ENCODE results near the gene AK3.
A peak's percentile ranks its signal among the peaks of the same experiment; 100 is the strongest.

The AK3 gene

DNA sequence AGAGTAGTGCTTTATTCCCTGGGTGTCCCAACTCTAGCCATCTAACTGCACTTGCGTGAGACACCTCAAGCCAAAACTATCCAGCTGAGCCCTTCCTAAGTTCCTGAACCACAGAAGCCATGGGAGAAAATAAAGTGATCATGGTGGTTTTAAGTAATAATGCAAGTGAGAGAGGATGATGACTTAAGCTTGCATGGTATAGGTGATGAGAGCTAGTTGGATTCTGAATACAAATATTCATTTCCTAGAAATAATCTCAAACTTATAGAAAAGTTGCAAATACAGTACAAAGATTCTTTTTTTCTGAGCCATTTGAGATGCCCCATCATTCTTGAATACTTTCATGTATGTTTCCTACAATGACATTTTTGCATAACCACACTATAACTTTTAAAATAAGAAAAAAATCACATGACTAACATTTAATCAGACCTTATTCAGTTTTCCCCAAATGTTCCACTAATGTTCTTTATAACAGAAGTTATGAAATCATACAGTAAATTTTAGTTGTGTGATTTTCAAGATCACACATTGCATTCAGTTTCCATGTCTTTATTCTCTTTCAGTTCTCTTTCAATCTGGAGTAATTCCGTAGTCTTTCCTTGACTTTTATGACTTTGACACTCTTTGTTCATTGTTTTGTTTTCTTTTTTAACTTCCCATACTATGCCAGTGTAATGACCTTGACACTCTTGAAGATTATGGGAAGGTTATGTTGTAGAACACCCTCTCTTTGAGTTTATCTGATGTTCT, 5.5 kb upstream of the AK3 start:
- no peak for DNase-seq

DNA sequence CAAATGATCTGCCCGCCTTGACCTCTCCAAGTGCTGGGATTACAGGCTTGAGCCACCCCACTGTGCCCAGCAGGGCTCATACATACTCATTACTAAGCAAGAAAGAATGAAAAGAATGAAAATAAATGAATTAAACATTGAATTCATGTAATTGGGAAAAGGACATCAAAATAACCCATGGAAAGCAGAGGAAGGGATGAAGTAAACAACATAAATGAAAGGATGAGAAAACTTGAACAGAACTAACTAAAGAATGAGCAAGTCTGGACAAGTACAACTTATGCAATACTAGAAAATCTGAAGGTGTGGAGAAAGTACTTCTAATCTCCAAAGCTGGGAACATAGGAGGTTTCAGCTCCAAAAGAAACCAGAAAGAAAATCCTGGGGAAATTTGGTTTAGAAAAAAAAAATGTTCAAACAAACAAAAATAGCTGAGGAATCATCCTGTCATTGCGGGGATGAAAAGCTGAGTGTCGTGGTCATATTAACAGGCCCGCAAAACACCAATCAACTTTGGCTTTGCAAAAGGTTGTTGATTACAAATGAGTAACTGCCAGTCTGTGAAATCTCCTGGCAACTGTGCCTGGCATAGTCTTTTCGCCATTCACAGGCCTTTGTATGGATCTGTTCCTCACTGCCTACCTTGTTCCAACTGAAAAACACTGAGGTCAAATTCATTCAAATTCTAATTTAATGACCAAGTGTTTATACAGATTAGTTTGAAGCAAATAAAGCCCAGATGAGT, 2.3 kb upstream of the AK3 start:
- DNase-seq, result peak; percentile 37

DNA sequence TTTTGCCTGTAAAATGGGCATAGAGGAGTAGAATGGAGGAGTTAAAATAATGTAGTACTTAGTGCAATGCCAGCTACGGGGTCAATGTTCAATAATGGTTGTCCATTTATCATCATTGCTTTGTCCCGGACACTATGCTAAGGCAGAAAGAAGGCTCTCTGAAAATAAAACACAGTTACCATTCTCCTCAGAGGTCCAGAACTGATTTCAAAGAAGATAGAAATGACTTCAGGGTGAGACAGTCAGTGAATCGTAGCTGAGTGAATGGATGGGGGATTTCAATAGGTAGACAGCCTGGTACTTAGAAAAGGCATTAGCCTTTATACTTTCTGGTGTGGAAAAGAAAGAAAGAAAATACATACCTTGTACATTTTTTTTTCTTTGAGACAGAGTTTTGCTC, 1.2 kb upstream of the AK3 start:
- DNase-seq, result peak; percentile 9

DNA sequence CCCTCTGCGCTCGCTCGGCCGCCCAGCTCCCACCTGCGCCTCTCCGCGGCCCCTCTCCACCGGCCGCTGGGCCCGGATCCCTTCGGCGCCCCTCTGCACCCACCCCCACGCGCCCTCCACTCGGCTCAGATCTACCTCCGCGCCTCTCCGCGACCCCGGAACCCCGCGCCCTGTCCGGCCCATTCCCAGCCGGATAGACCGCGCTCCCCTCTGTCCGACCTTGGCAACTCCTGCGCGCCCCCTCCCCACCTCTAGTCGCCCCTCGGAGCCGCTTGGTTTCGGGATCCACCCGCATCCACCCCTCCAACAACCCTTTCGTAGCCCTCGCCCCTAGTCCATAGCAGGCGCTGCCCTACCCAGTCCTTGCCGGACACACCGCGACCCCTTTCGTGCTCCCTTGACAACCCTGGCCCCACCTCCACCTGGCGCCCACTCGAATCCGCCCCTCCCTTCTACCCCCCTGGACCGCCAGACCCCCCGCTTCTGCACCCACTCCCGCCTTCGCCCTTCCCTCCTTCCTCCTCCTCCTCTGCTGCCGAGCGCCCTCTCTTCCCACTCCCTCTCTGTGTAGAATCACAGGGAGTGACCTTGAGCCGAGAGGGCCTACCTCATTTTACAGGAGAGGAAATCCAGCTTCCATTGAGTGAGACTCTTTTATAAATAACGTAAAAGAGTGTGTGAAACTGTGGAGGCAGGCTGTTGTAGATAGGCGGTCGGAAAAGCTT, 525 bp upstream of the AK3 start:
- peak; percentile 15 for DNase-seq

DNA sequence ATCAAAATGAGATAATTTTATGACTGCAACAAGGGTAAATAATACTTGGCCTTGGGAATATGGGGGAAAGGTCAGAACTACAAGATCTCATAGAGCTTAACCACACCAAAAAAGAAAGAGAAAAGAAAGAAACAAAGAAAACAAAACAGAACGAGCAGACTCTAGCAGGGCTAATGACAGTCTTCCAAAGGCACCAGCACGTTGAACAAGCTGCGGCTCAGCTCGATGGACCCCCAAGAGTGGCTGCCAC, 689 bp downstream of the AK3 start:
- DNase-seq, result no peak

DNA sequence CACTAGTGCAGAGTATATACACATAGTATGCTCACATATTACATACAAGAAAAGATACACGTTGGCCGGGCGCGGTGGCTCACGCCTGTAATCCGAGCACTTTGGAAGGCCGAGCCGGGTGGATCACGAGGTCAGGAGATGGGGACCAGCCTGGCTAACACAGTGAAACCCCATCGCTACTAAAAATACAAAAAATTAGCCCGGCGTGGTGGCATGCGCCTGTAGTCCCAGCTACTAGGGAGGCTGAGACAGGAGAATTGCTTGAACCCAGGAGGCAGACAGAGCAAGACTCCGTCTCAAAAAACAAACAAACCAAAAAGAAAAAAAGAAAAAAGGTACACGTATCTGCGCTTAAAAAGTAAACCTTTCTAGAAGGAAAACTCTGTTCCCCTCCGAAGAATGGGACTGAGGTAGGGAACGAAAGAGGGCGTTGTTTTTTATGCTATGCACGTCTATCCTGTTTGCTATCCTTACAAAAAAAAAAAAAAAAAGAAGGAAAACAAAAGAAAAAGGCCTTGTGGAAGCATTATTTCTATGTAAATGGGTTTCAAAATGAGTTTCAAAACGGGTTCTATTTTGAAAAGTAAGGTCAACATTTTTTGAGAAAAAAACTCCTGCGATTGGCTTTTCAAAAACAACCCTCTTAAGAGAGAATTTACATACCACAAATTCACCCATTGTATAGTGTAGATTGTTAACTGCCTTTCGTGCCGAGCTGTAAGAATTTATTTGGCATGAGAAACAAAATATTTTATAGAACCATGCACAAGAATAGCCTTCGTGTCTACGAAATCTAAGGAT, 1.2 kb downstream of the AK3 start:
- peak; percentile 21 for DNase-seq

DNA sequence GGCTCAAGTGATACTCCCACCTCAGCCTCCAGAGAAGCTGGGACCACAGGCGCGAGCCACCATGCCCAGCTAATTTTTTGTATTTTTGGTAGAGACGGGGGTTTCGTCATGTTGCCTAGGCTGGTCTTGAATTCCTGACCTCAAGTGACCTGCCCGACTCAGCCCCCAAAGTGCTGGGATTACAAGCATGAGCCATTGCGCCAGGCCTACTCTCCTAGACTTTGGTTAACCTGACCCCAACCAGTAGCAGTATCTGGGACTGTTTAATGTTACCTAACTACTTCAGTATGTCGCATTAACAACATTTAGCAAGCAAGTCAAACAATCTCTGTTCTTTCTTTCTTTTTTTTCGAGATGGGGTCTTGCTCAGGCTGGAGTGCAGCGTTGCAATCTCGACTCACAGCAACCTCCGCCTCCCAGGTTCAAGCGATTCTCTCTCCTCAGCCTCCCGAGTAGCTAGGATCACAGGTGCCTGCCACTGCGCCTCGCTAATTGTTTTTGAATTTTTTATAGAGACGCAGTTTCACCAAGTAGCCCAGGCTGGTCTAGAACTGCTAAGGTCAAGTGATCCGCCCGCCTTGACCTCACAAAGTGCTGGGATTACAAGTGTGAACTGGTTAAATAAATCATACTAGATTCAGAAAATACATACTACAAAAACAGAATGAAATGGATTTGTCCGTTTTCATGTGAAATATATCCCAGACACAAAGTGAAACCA, 2.0 kb downstream of the AK3 start:
- no peak for DNase-seq

DNA sequence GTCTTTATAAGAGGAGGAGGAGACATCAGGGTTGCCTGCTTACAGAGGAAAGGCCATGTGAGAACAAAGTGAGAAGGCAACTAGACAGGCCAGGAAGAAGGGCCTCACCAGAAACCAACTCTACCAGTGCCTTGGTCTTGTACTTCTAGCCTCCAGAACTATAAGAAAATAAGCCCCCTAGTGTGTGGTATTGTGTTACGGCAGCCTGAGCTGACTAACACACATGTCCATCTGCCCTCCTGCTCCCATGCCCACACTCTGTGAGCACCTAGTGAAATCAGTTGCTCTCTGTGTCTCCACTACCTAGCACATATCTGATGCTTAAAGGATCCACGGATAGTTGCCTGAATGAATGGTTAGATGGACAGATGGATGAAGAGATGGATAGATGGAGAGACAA, 6.9 kb downstream of the AK3 start:
- no peak for DNase-seq

DNA sequence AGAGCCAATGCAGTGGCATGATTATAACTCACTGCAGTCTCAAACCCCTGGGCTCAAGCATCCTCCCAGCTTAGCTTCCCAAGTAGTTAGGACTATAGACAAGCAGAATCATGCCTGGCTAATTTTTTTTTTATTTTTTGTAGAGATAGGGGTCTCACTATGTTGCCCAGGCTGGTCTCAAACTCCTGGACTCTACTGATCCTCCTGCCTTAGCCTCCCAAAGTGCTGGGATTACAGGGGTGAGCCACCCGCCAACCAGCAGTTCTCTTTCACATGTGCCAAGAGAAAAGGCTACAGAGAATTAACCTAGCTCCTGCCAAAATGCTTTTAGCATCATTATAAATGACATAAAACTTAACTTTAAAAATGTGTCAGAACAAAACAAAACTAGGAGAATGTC, 8.1 kb downstream of the AK3 start:
- DNase-seq, result no peak

DNA sequence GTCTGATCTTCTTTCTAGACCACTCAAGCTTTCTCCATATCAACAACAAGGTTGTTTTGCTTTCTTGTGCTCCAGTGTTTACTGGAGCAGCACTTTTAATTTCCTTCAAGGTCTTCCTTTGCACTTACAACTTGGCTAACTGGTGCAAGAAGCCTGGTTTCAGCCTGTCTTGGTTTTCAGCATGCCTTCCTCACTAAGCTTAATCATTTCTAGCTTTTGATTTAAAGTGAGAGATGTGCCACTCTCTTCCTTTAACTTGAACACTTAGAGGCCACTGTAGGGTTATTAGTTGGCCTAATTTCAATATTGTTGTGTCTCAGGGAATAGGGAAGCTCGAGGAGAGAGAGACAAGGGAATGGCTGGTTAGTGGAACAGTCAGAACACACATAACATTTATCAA, 13.4 kb downstream of the AK3 start:
- no peak for DNase-seq

DNA sequence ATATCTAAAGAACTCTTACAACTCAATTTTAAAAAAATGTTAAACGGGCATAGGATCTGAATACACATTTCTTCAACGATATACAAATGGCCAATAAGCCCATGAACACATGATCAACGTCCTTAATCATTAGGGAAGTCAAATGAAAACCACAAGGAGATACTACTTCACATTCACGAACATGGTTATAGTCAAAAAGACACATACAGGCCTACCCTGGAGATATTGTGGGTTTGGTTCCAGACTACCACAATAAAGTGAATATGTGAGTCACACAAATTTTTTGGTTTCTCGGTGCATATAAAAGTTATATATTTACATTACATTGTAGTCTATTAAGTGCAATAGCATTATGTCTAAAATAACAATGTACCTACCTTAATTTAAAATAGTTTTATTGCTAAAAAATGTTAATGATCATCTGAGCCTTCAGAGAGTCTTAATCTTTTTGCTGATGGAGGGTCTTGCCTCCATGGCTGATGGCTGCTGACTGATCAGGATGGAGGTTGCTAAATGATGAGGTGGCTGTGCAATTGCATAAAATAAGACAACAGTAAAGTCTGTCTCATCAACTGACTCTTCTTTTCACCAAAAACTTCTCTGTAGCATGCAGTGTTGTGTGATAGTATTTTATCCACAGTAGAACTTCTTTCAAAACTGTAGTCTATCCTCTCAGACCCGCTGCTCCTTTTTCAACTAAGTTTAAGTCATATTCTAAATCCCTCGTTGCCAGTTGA, 15.1 kb downstream of the AK3 start:
- no peak for DNase-seq

DNA sequence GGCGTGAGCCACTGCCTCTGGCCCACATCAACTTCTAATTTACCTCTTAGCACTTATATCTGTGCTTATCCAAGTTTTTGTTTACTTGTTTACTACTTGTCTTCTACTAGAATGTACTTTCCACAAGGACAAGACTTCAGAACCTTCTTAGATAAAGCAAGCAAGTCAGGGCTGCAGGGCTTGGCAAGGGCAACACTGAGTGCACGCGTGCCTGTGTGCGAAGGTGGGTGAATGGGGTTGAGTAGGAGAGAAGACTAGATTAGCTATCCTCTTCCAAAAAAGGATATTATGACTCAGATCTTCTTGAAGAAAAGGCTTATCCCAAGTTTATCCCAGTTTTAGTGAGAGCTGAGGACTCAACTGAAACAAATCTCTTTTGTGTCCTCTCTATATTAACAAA, 19.3 kb downstream of the AK3 start:
- DNase-seq, result no peak

DNA sequence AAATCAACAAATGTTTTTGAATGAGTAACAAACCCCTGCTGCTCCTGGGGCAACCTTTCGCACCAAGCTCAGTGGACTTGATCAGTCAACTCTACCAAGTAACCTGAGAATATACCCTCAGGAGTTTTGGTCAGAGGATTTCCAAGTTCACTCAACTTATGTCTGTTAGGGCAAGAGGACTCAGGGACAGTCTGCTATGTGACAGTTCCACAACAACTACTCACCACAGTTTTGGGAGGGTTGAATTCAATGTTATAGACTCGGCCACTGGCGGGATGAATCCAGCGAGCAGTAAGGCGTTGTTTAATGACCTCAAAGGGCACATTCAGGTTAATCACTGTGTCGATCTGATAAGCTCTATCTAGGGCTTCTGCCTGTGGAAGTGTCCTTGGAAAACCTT, 22.1 kb downstream of the AK3 start:
- DNase-seq, result no peak

DNA sequence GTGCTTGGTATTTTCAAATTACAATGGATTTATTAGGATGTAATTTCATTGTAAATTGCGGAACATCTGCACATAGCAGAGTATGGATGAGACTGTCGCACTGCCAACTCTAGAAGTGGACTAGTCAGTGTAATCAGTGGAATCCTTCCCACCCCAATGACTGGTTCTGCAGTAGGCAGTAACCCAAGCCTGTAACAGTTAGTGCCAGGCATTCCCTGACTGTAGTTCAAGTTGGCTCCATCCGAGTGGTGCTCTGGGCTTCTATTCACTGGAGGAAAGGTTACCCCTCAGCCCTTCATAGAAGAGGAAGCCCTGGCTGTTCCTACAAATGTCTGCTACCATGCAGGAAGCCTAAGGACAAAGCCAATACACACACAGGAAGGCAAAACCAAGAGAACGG, 23.2 kb downstream of the AK3 start:
- no peak for DNase-seq

DNA sequence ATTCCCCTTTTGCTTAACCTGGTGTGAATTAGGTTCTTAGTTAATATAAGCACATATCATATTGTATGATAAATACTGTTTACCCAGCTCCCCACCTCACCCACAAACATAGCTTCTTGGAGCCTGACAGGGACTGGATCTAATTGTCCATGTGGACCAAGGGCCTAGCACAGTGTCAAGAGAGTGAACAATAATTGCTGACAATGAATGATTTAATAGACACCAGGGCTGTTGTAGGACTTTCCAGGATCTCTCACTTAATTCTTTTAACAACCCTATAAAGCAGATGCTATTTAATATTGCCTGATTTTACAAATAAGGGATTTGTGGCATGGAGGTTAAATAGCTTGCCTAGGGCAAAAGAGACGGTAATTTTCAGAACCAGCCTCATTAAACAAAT, 24.8 kb downstream of the AK3 start:
- DNase-seq, result no peak

DNA sequence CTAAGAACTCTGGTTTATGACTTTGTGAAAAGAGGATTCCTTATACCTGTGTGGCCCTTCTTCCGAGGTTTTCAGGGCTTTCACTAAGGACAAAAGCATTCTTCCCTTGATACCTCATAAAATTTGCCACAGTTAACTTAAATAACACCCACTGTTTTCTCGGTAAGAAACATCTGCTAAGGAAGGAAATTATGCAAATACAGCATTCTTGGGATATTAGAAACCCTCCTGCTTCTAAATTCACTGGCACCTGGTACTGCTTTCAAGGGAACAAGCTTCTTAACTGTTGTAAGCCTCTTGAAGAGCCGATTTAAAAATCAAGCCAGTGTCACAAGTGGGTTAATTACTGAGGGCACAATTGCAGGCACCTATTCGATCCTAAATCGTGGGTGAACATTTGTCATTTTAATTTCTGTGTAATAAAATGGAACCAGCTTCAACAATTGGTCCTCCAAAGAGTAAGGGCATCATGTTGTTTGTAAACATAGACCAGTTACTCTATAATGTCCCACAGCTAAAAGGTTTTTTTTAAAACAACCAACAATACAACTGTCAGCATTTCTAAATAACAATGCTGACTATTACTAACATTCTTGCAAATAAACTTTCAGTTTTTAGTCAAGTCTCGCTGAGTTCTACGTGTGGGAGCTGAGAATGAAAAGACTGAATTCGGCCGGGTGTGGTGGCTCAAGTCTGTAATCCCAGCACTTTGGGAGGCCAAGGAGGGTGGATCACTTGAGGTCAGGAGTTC, 26.6 kb downstream of the AK3 start:
- DNase-seq, result no peak

DNA sequence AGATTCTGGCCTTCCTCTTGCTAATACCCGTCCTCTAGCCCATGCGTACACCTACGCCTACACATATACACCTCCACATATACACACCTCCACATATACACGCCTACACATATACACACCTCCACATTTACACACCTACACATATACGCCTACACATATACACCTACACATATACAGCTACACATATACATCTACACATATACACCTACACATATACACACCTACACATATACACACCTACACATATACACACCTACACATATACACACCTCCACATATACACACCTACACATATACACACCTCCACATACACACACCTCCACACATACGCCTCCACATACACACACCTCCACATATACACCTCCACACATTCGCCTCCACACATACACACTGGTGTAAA, 27.2 kb downstream of the AK3 start:
- DNase-seq, result no peak

DNA sequence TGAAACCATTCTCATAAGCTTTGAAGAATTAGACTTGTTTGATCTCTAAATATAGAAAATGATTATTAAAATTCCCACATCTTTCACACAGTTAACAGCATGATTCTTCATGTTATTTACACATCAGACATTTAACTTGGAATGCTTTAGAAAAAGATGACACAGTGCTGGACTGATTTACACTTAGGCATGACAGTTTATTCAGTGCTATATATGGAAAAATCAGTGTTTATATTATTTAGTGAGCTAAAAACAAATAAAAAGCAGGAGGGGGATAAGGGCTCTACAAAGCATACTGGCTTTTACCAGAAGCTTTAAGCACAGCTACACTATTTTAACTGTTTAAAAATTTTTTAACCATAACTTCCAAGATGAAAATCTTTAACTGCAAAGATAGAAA, 31.6 kb downstream of the AK3 start:
- DNase-seq, result no peak

DNA sequence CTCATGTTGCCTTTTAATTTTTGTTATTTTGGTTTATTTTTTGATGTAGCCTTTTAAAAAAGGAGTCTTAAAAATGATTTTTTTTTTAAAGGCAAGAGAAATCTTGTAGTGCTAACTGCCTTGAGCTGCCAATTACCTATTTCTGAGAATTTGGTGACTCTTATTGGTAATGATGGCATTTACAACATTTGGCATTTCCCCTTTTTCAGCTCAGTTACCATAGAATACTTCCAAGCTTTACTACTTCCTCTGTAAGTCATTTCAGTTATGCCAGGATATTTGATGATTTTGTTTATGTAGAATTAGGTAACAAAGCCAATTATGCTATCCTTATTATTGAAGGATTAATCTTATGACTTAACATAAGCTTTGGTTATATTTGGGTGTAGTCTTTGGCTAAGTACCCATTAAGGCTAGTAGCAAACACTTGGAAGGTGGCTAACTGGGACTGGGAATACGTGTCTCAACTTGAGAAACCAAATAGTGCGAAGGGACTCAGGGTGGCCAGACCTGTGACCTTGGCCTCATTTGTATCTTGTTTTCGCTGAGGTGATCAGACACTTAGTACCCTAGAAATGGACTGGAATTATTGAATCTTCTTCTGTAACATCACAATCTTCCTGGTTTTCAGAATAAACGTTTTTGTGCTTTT, 33.9 kb downstream of the AK3 start:
- DNase-seq, result no peak

DNA sequence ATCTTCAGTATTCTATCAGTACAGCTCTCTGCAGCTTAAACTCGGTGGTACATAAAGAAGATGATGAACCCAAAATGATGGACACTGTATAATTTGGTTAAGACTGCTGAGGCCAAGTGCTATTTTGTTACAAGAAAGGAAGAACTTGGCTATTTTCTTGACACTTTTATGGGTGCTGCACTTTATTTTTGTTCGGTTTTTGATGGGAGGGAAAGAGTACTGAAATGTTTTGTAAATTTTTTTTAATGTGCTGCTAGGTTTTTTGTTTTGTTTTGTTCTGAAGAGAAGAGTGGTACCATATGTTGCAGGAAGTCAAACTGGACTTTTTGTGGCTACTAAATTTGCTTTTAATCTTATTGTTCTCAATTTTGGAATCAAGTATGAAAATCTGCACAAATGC, 35.0 kb downstream of the AK3 start:
- no peak for DNase-seq

DNA sequence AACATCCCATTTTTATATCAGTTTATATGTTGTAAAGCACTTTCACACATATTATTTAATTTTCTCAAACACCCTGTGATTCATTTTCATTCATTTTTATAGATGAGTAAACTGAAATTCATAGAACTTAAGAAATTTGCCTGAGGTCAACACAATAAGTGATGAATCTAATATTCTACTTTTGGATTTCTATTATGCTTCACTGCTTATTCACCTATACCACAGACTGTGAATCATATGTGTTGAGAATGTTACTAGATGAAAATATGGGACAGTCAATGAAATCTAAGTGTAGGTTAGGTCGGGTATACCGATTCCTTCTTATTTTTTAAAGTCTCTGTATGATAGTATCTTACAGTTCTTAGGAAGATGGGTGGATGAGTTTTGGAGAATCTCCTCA, 36.9 kb downstream of the AK3 start:
- no peak for DNase-seq
